G401.6 (cell line): ENCODE results near the gene ADAM22.

ENCODE experiments used
- FAIRE-seq: peaks from 2 replicates; lab custom pipeline; 2012; peaks lifted over from hg19 to GRCh38; lab: Jason Lieb, UNC

ADAM22 gene

DNA sequence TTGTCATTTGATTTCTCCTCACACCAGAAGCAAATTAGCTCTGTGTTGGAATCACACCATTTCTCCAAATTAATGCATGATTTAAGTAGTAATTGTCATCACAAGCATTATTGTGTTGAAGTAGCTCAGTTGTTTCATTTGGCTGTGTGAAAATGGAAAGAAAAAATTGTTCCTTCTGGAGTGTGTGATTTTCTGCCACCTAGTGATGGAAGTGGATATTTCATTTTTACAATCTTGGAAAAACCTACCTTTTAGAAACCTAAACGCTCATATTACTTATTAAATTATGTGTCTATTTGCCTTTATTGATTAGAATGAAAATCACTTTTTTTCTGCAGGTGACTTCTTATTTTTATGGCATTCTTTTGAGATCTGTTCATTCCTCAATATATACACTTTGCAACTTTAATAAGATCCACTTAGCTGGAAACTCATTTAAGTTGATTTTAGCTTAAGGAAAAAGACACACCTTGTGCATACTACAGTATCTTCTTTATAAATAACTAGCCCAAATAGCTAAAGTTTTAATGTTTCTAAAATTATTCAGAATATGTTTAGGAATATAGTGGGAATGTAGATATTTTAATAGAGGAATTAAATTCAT is 235.8 kb downstream of the ADAM22 start:
- peak; percentile 93 for FAIRE-seq

DNA sequence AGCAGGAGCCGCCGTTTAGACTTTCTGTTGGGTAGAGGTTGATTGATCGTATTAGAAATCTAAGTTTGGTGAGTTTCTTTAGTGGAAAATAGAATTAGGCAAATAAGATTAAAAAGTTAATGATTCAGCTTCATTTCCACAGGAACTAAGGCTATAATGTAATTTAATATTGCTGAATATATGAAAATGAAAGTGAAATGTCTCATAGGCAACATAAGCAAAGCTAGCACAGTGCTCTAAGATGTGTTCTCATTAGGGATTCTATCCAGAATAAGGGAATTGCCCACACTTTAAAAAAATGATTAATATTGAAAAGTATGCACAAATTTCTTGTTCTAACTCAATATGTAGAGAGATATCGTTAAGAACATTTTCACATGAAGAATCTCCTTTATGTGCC is 238.8 kb downstream of the ADAM22 start:
- FAIRE-seq, result no peak

DNA sequence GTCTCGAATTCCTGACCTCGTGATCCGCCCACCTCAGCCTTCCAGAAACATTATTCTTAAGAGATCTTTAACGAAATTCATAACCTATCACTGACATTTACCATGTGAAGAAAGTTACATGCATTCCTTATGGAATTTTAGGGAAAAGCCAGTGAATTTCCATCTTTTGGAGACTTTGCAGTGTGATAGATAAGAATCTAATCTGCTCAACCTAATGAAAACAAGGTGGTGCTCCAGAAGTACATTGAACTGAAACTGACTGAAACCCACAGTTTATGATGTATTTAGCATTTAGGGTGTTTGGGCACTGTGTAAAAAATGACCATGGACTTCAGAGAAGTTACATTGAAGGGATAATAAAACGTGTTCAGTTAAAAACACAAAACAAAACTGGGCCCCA is 242.1 kb downstream of the ADAM22 start:
- FAIRE-seq, result no peak

DNA sequence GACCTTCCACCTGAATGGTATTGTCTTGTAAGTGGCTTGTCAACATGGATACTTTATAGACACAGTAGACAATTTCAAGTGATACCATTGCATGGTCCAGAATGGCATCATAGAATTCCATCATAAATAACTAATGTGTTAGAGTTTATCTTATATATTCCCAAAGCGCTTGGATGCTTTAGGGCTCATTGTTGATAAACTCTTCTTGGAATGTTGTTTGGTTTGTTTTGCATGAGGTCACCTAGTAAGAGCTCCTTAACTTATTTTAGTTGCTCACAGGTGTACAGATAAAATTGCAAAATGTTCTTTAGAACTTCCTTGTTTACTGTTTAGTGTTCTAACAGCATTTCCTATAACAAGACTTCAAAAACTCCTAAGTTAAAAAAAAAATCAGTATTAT is 249.0 kb downstream of the ADAM22 start:
- FAIRE-seq, result no peak

DNA sequence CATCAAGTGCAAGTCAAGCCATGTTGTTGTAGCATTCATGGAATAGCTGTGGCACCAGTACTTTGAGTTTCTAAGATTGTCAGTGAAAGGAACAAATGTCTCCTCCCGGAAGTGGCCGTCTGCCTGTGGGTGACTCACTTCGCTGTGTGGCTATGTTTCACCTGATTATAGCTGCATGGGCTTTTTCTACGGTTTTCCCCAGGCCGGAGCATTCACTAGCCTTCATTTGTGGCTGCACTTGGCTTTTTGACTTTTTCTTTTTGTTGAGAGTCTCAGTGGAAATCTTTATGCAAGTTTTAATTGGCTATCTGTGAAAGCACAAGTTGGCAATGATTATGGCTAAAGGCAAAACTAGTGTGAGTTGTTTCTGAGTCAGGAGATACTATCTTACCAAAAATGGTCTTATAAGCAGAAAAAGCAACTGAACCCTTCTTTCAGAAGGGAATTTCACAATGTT is 250.8 kb downstream of the ADAM22 start:
- no peak for FAIRE-seq

DNA sequence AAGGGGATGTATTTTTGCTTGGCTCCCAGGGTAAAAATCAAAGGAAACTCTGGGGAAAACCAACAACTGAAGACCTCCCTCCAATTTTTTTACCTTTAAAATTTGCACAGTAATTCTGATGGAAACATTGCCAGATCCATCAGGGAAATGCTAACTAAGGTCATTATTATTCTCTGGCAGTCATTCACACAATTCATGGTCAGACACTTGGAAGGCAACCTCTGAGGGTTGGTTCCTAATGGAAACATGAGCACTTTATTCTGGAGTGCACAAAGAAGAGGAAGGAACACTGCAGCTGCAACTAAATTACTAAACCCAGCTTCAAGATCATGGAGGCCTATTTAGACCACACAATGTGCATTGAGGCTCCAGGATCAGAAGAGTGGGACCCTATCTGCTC is 251.6 kb downstream of the ADAM22 start:
- no peak for FAIRE-seq

DNA sequence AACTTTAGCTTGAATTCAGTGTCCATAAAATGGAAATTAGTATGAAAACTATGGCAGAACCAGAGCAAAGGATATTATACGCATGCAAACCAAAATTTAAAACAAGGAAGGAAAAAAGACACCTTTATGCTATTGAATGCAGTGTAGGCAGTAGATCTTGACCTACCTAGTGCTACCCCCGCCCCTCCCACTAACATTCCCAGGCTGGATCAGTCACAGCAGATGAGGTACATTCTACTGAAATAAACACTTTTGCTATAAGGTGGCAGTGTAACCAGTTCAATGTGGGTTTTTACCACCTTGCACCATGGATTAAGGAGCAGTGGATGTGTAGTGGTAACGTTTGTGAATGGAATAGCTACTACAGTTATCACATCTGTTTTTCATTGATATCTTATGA is 257.9 kb downstream of the ADAM22 start:
- FAIRE-seq, result no peak

DNA sequence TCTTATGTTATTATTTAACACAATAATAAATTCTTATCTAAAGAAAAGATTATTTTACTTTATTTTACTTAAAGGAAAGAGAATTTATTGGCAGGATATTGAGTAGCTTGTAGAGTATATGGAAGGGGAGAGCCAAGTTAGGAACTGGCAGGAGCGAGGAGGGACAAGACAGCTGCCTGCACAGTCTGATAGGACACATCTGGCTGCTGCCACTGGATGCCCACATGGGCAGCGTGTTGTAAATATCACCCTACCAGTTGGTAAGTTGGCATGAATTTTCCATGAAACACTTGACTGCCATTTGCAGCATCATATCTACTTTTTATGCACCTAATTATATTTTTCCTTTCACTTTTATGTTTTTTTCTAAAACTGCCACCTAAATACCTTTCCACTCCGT is 266.2 kb downstream of the ADAM22 start:
- FAIRE-seq, result no peak

DNA sequence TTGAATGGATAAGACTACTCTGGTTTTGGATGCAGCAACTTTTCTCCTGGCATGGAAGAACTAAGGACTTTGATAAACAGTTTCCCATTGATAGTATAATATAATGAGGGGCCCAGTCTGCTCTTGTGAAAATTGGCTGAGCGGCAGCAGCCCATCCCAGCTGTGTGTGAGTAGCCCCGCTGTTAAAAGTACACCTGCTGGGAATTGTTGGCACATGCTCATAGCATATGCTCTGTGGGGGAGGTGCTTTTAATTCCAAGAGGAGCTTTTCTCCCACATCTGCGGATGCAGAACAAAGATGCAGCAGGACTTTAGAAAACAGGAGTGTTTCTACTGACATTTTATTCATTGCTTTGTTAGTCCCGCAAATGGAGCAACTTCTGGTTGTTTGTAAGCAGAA is 266.7 kb downstream of the ADAM22 start:
- FAIRE-seq, result no peak

DNA sequence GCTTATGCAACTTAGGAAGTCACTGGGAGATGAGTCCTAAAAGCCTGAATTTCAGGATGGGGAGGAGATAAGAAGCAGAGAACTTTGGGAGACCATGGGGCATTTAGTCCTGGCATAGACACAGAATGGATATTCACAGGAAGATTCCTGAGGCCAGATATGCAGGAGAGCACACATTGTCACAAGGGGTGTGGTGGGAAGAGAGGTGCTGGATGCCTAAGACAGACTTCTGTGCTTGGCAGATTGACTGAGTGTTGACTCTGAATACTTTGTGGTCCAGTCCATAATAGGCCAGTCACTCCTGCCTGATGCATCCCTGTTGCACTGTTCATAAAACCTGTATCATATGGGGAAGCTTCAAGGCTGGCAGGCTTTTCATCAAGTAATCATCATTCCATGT is 267.3 kb downstream of the ADAM22 start:
- FAIRE-seq, result no peak

DNA sequence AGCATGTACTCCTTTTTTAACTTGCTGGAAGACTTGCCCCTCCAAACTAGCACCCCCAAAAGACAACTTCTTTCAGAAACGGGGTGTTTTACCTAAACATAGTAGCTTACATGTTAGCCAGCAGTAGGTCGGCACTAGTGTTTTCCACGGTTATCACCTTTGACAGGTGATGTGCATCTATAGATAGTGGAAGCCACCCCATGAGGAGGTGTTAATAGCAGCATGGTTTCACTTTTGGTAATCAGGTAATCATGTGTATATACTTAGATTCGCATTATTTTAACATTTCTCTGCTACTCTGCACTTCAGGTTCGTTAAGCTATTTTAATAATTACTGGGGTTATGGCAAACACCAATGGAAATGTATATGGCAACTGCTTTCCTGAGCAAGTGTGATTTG is 268.2 kb downstream of the ADAM22 start:
- FAIRE-seq, result no peak

DNA sequence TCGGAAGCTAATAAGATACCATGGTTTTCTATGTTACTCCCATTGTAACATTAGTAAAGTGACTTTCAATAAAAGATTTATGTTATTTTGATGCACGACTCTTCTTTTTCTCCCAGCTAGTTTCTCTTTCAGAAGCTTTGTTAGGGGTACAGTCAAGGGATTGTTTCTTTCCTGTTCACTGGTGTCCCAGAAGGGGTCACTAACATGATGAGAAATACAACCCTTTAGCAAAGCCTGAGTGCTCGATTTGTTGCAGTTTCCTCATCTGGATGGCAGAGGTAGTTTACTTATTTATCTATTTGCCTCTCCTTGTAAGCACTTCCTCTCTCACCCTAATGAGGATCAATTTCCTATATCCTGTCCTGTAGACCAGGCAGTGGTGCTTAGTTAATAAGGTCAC is 268.7 kb downstream of the ADAM22 start:
- no peak for FAIRE-seq

DNA sequence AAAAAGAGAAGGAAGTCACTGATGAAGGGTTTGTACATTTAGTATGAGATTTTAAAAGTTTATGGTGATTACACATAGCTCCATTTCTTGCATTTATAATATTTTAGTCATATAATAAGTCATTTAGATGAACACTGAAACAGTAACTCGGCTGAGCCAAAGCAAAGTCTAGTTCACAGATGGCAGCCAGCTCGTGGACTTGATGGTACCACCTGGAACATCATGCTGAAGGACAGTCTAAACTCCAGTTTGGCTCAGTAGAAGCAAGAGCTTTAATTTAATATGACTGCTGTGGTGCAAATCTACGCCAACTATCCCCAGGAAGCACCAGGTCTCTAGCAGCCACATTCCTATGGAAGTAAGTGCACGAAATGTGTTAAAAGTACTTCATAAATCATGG is 269.4 kb downstream of the ADAM22 start:
- no peak for FAIRE-seq

DNA sequence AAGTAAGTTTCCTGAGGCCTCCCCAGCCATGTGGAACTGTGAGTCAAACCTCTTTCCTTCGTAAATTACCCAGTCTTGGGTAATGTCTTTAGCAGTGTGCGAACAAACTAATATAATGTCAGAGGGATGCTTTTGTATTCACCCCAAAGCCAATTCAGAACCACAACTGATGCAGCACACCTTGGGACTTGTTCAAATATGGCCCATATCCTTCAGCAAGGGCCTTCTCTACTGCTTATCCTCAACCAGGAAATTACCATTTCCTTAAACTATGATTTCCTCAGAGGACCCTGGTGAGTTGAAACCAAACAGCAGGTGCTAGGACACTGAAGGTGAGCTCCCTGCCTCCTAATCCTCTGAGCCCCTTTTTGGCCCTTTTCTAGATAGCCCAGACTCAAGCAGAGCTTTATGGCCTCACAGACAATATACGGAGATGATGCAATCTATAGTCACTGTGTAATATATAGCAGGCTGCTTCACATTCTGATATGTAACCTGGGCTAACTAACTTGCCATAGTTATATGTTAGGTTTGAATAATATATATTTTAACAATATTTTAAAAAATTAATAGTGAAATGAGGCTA is 270.6 kb downstream of the ADAM22 start:
- FAIRE-seq, result no peak

DNA sequence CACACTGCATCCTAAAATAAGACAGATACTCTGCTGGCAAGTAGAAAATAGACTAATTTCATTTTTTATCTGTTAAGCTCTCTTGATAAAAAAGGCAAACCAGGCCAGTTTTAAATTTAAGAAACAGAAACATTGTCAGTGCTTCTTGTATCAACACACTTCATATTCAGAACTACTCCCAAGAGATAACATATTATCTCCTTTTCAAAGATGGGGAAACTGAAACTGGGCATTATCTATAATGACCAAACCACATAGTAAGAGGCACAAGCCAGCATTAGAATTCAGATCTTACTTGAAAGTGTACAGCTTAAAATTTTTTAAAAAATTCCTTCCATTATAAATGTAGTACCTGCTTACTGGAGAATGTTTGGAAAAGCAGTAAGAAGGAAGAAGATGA is 271.1 kb downstream of the ADAM22 start:
- no peak for FAIRE-seq

DNA sequence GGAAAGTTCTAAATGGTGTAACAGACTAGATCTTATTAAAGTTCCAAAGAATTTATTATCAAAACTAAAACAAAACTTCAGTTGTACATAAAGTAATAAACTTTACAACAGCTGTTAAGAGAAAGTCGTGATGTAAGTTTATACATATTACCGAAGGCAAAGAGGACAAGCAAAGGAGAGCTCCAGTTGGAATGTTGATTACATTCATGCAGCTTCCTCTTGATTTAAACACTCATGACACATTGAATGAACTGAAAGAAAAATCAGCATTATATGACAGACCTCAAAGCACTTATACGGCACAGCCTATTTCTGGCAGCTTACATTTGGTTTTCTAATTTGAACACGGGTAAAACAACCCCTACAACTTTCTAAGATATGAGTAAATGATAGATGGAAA is 272.2 kb downstream of the ADAM22 start:
- no peak for FAIRE-seq

DNA sequence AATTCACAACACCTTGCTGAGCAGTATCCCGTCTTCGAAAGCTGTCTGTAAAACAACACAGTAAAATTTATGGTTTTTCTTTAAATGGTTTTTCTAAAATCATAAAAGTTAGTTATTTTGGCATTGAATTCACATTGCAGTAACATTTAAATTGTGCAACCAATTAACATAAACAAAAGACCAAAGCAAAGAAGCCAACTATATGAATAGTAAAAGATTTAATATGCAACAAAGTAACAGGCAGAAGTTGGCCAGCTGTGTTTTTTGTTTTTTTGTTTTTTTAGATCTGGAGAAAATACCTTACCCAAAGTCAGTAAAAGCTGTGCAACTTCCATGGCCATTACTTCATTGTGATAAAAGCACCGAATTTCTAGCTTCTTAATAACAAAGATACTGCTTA is 274.5 kb downstream of the ADAM22 start:
- no peak for FAIRE-seq

DNA sequence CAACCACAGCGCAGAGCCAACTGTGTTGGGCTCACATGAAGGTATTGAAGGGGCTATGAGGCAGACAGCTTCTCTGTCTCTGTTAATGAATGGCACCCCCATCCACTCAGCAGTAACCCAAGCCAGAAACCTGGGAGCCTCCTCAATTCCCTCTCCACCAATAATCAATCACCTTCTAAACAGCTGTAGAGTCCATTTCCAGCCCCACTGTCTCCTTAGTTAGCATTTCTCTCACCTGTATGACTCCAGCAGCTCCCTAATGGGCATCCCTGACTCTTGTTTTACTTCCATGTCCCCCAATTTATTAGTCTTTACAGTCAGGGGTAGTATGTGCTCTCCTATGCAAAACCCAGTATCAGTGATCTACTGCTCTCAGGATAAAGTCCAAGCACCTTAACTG is 278.9 kb downstream of the ADAM22 start:
- no peak for FAIRE-seq

DNA sequence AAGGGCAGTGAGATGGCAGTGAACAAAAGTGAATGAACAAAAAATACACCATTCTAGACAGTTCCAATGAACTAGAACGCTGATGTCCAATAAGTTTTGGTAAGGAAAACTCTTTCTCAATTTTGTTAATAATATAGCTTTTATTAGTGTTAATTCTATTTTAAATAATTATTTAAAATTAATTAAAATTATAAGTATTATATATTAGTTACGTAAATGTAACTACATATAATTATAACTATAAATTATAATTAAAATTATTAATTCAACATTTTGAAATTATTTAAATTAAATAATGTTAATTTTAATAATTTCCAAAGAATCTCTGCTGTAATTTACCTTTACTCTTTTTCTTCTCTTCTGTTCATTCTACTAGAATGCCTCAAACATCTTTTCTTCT is 280.4 kb downstream of the ADAM22 start:
- peak; percentile 95 for FAIRE-seq

DNA sequence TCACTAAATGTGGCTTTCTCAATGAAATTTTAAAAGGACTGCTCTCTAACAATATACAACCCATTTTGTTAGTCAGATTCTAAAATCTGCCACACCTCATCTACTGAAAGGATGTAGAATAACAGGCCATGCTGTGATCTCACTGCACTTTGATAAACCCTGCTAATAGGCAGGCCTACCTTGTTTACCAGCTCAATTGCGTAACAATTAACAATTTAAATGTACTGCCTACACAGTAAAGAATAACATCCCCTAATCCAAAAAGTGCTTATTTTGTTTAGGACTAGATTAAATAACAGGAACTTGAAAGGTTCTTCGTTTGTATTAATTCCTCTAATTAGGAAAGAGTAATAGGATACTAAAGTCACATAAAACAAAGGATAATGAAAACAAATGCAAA is 281.2 kb downstream of the ADAM22 start:
- FAIRE-seq, result no peak

DNA sequence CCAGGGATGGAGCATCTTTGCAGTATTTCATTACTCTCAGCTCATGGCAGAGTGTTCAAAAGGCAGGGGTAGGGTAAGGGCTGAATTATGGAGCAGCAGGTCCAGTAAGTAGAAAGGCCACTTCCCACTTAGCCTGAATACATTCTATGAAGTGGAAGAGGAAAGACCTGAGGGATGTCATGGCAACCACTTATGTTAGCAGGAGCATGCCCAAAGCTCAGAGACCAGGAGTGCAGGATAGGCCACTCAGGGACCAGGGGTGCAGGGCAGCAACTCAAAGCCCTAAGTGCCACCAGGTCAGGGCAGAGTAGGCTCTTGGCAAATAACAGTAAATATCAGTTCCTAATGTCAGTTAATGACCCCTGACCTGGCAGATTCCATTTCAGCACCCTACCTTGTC is 282.2 kb downstream of the ADAM22 start:
- no peak for FAIRE-seq

DNA sequence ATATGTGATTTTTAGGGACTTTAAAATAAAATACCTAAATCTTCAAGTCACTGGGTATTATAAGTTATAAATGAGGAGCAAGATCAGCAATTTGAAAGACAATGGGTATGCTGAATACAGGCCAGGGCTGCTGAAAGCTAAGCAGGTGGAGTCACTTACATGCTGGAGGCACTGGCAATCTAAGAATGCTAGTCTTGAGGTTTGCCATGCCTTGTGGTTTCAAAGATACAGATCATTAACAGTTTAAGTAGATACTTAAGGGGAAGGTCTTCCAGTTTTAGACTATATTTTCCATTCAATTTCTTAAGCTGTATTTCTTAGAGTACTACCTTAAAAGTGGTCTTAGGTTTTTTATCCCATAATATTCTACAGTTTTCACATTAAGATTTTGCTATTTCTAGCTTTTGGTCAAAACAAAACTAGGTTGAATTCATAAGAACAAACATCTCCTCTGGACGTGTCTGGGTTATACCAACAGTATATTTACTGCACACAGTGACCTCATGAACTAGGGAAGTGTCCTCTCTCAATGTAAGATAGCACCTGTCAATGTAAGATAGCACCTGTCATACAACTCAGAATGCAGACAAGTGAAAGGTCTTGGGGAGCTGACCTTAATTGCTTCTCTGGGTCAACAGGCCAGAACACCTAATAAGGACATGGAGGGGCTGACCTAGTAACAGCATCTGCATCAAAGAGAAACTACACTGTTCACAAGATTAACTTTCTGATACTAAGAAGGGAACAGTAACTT is 283.8 kb downstream of the ADAM22 start:
- no peak for FAIRE-seq

DNA sequence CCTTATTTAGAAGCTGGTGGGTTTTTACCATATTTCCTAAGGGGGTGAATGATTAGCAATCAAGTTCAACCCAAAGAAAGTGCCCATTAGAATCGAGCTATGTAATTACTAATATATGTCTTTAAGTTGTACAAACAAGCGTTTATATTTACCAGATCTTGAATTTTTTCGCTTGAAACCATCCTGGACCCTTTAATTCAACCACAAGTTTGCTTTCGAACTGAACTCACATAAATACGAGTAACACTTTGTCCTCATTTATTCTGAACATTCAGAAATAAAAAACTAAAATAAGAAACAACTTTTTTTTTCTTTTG is 284.3 kb downstream of the ADAM22 start:
- no peak for FAIRE-seq
